ENCODE measurements around the gene ITPR1.

Gene ITPR1

DNA sequence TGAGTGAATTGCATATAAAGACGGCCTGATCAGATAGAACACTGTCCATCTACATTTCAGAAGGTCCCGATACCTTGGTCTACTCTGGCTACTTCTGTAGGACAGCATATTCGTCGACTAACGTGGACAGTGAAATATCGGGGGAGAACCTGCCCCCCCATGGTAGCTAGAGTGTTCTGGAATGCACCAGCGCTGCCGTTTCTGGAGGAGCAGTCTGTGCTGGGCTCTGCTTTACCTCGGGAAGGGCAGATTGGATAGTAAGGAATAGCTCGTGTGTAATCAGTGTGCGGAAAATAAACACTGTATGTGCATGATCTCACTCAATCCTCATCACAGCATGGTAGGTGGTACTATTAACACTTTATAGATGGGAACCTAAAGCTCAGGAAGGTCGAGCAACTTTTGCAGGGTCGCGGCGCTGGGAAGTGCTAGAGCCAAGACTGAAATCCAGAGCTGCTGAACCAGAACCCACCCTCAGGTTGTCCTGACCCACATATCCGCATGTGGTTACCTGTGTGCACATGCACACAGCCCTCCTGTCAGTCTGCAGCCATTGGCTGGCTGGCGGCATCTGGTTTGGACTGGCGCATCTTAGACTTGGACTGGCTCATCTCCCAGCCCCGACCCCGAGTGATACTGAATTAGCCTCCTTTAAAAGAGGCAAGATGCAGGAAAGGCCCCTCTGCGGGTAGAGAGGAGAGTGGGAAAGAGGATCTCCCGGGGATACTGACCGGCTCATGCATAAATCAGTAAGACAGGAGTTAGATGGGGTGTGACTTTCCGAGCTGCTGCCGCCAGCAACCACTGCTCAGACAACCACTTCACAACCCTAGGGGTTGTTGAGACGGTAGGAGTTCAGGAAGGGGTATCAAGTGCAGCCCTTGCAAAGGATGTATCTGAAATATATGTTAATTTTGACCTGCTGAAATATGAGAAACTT lies 331.1 kb downstream of the ITPR1 start (continued):
- TF ChIP-seq ZNF148 (tag by site-specific recombination; IDR thresholded peaks at IDR 0.05; ENCODE audit: borderline replicate concordance) (no peak), ZSCAN23 (tag by site-specific recombination; IDR thresholded peaks at IDR 0.05) (no peak), ZNF645 (tag by site-specific recombination; IDR thresholded peaks at IDR 0.05) (no peak), ZNF280D (tag by site-specific recombination; IDR thresholded peaks at IDR 0.05) (no peak), ZNF2 (tag by site-specific recombination; IDR thresholded peaks at IDR 0.05) (no peak), ZNF324 (tag by site-specific recombination; IDR thresholded peaks at IDR 0.05) (no peak), ZNF510 (tag by site-specific recombination; IDR thresholded peaks at IDR 0.05; ENCODE audit: insufficient replicate concordance) (no peak), FEZF1 (tag by site-specific recombination; IDR thresholded peaks at IDR 0.05) (no peak), ZNF544 (tag by site-specific recombination; IDR thresholded peaks at IDR 0.05) (no peak), ZNF140 (tag by site-specific recombination; IDR thresholded peaks at IDR 0.05) (no peak), ZNF302 (tag by site-specific recombination; IDR thresholded peaks at IDR 0.05; ENCODE audit: low read depth) (no peak), ZNF555 (tag by site-specific recombination; conservative IDR thresholded peaks at IDR 0.05) (no peak), ZNF133 (tag by site-specific recombination; IDR thresholded peaks at IDR 0.05) (no peak), ZNF501 (tag by site-specific recombination; IDR thresholded peaks at IDR 0.05) (no peak), ZNF561 (tag by site-specific recombination; IDR thresholded peaks at IDR 0.05; ENCODE audit: borderline replicate concordance) (no peak), ZFP41 (tag by site-specific recombination; IDR thresholded peaks at IDR 0.05; ENCODE audit: borderline replicate concordance) (no peak), MEIS1 (CRISPR knock-in tag; IDR thresholded peaks at IDR 0.05; ENCODE audit: borderline replicate concordance) (no peak), ZBTB49 (tag by site-specific recombination; IDR thresholded peaks at IDR 0.05; ENCODE audit: low read depth) (no peak), ZNF433 (tag by site-specific recombination; IDR thresholded peaks at IDR 0.05; ENCODE audit: low read depth) (no peak)
- TF ChIP-seq, protein P1, sequence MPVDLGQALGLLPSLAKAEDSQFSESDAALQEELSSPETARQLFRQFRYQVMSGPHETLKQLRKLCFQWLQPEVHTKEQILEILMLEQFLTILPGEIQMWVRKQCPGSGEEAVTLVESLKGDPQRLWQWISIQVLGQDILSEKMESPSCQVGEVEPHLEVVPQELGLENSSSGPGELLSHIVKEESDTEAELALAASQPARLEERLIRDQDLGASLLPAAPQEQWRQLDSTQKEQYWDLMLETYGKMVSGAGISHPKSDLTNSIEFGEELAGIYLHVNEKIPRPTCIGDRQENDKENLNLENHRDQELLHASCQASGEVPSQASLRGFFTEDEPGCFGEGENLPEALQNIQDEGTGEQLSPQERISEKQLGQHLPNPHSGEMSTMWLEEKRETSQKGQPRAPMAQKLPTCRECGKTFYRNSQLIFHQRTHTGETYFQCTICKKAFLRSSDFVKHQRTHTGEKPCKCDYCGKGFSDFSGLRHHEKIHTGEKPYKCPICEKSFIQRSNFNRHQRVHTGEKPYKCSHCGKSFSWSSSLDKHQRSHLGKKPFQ (tag by site-specific recombination; IDR thresholded peaks at IDR 0.05) = no peak
- TF ChIP-seq, protein P2, sequence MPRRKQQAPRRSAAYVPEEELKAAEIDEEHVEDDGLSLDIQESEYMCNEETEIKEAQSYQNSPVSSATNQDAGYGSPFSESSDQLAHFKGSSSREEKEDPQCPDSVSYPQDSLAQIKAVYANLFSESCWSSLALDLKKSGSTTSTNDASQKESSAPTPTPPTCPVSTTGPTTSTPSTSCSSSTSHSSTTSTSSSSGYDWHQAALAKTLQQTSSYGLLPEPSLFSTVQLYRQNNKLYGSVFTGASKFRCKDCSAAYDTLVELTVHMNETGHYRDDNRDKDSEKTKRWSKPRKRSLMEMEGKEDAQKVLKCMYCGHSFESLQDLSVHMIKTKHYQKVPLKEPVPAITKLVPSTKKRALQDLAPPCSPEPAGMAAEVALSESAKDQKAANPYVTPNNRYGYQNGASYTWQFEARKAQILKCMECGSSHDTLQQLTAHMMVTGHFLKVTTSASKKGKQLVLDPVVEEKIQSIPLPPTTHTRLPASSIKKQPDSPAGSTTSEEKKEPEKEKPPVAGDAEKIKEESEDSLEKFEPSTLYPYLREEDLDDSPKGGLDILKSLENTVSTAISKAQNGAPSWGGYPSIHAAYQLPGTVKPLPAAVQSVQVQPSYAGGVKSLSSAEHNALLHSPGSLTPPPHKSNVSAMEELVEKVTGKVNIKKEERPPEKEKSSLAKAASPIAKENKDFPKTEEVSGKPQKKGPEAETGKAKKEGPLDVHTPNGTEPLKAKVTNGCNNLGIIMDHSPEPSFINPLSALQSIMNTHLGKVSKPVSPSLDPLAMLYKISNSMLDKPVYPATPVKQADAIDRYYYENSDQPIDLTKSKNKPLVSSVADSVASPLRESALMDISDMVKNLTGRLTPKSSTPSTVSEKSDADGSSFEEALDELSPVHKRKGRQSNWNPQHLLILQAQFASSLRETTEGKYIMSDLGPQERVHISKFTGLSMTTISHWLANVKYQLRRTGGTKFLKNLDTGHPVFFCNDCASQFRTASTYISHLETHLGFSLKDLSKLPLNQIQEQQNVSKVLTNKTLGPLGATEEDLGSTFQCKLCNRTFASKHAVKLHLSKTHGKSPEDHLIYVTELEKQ (tag by site-specific recombination; IDR thresholded peaks at IDR 0.05; ENCODE audit: borderline replicate concordance) = no peak

Data from HEK293 (cell line).